ENCODE data around the gene HEATR5A.
"Not testable (repeated sequence)": the region's sequence is repeated elsewhere in the genome, so short reads cannot be mapped to it uniquely, and the experiment has no call there.

The HEATR5A gene

GRCh38 chr14:31255286-31255685, 165.1 kb downstream of the HEATR5A start:
- FAIRE-seq, result no peak

- no peak for FAIRE-seq
These were observed 166.4 kb downstream of the HEATR5A start for GRCh38 chr14:31253746-31254471.

- no peak for FAIRE-seq
These were observed 167.5 kb downstream of the HEATR5A start for GRCh38 chr14:31252865-31253264.

- FAIRE-seq, result no peak
These were observed 169.1 kb downstream of the HEATR5A start for GRCh38 chr14:31251028-31251958.

- no peak for FAIRE-seq
These were observed 175.7 kb downstream of the HEATR5A start for GRCh38 chr14:31244626-31245025.

GRCh38 chr14:31243860-31244259, 176.5 kb downstream of the HEATR5A start:
- FAIRE-seq, result no peak

GRCh38 chr14:31242161-31242940, 178.0 kb downstream of the HEATR5A start:
- FAIRE-seq, result not testable (repeated sequence)

Measured in TTC549 (cell line).